Hippocampal formation (tissue), 2 donors: ENCODE results near the gene PLXNA2.

Source experiments
- DNase-seq, 2 donors: peaks; one replicate each; lab custom pipeline; 2025; lab: John Stamatoyannopoulos, UW

The PLXNA2 gene

GRCh38 chr1:208146650-208147049, 97.5 kb downstream of the PLXNA2 start:
- no peak for DNase-seq

DNA sequence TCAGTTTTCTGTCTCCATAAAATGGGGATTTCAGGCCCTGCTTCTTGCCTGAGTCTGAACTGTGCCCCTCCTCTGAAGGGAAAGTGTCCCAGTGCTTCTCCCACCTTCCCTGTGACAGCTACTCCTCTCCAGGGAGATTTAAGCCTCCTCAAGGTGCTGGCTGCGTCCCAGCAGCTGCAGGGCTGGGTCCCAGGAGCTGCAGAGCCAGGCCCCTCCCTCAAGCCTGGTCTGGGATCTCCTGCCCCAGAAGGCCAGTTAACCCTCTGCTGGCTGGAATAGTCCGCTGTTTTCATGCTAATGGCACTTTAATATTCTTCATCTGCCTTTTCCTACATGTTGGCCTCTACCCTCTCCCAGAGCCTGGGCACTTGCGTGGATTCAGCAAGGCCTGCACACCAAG, 99.0 kb downstream of the PLXNA2 start:
- no peak for DNase-seq

DNA sequence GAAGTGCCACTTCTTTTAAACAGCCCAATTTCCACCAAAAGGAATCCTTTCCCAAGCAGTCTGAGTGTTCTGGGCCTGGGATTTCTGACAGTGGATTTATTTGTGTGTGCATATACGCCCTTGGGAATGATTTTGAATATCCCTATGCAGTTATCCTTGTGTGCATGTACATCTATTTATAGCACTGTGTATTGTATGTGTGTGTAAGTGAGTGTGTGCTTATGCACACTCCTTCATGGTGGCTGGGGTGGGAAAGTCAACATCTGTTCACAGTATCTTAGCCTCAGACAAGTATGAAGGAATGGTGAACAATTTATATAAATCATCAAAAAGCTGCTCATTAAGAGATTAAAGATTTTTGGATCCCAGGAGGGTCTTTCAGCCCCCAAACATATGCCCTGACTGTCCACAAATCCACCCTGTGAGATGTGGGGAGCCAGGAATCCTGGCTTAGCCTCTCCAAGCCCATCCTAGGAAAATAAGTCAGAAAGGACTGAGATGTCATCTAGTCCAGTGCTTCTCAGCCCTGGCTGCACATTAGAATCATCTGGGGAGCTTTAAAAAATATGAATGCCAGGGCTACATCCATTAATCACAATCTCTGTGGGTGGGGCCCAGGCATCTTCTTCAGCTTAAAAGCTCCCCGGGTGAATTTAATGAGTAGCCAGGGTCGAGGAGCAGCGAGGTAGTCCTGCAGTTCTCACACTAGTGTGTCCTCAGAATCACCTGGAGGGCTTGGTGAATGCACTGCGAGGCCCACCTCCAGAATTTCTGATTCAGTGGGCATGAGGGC, 101.4 kb downstream of the PLXNA2 start:
- DNase-seq: no peak

GRCh38 chr1:208141610-208142192, 102.5 kb downstream of the PLXNA2 start:
- no peak for DNase-seq

DNA sequence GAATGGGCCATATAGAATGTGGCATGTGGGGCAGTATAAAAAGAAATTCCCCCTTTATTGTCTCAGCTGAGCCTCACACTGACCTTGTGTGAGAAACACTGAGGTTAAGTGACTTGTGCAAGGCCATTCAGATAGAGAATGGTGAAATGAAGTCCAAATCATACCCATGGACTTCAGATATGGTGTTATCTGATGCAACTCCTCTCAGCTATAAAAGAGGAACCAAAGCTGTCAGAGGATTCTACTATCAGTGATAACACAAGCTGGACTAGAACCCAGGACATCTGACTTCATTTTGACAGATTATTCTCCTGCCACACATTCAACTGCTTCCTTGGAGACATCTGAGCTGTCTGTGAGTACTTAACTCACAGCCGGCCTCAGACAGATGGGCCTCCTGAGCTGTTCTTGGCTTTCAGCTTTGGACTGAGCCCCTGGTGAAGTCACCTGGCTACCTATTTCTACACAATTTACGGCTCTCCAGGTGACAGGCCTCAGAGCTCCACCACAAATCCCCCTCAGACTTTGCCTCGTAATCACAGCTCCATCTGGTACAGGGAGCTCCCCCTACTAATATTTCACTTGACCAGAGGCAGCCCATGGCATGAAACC, 104.6 kb downstream of the PLXNA2 start:
- no peak for DNase-seq

DNA sequence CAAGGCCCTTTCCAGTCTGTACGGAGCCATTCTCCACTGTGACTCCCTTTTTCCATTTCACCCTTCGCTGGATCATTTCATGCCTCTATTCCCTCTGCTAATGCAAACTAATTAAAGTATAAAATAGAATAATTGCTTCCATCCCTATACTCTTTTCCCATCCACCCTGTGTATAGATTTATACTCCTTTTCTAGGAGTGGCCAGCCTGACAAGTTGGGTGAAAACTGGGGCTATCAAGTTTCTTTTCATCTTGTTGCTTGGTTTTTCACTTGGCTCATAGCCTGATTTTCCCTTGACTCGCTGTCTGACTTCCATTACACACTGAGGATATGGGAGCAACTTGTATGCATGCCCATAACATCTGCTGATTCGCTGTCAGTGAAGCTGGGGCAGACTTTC, 107.0 kb downstream of the PLXNA2 start:
- no peak for DNase-seq

- no peak for DNase-seq
Observed at GRCh38 chr1:208136459-208137182, 107.6 kb downstream of the PLXNA2 start.

- no peak for DNase-seq
Observed at GRCh38 chr1:208135354-208135753, 108.8 kb downstream of the PLXNA2 start.

GRCh38 chr1:208134491-208134890, 109.7 kb downstream of the PLXNA2 start:
- no peak for DNase-seq

- DNase-seq: no peak
Observed at GRCh38 chr1:208133355-208133754, 110.8 kb downstream of the PLXNA2 start.

DNA sequence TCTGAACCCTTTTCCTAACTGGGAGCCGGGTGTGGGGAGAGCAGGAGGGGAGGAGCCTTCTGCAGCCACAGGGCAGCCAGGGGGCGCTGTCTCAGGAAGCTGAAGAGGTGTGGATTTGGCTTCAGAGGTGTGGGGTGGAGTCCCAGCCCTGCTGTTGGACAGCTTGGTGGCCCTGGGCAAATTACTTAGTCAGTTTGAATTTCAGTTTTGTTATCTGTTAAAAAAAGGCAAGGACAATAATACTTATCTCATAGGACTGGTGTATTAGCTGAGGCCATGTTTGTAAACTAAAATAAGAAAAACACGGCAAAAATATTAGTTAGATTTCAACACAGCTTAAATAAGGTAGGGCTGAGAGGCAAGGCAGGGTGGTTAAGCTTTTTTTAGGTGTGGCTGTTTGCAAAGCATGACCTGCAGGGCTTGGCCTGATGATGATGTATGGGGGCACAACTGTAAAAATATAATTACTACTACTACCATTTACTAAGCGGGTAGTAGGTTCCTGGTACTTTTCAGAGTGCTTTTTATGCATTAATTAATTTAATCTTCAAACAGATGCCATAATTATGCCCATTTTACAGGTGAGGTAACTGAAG, 111.8 kb downstream of the PLXNA2 start:
- DNase-seq: peak in 1 of 2 donors; percentile 27

- no peak for DNase-seq
Observed at GRCh38 chr1:208131621-208132286, 112.4 kb downstream of the PLXNA2 start.

DNA sequence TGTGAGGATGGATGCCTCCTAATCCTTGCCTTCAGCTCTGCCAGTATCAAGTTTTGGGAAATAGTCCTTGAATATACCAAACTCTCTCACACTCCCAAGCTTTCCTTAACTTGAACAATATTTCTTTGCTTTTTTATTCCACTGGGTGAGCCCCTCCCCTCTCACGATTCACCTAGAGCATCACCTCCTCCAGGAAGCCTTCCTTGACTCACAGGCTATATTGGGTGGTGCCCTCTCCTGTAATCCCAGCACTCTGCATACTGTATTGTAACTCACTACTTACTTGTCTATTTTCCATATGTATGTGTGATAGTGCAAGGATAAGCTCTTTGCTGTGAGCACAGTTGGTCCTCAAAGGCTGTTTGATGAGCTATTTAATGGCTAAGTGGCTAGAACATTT, 114.7 kb downstream of the PLXNA2 start:
- no peak for DNase-seq

GRCh38 chr1:208129060-208129459, 115.1 kb downstream of the PLXNA2 start:
- DNase-seq: no peak

GRCh38 chr1:208127792-208128529, 116.2 kb downstream of the PLXNA2 start:
- DNase-seq: no peak

- no peak for DNase-seq
Observed at GRCh38 chr1:208127284-208127683, 116.9 kb downstream of the PLXNA2 start.

- DNase-seq: no peak
Observed at GRCh38 chr1:208126108-208126507, 118.1 kb downstream of the PLXNA2 start.

- no peak for DNase-seq
Observed at GRCh38 chr1:208122612-208123358, 121.4 kb downstream of the PLXNA2 start.

DNA sequence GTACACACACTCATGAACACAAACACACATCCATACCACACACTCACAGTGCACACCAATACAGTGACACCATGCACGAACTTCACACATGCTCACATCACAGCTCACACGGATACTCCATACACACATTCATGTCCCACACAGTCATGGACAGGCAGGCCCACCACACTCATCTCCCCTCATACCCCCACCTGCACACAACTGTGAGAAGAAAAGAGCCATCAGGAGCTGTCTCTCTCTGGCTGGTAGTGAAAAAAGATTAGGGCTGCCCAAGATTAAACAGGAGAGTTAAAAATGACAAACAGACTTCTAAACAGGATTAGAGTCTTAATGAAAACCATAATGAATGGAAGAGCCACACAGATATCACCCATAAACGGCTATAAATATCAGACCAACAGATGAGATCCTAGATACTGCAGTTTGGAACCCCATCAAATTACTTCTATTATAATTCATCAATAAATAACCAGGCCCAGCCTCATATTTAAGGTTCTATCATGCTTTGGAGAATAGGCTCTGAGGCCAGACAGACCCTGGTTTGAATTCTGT, 122.3 kb downstream of the PLXNA2 start:
- DNase-seq: no peak

- DNase-seq: no peak
Observed at GRCh38 chr1:208120431-208120790, 123.8 kb downstream of the PLXNA2 start.
